ENCODE results near the gene IL1RN.

Gene IL1RN

DNA sequence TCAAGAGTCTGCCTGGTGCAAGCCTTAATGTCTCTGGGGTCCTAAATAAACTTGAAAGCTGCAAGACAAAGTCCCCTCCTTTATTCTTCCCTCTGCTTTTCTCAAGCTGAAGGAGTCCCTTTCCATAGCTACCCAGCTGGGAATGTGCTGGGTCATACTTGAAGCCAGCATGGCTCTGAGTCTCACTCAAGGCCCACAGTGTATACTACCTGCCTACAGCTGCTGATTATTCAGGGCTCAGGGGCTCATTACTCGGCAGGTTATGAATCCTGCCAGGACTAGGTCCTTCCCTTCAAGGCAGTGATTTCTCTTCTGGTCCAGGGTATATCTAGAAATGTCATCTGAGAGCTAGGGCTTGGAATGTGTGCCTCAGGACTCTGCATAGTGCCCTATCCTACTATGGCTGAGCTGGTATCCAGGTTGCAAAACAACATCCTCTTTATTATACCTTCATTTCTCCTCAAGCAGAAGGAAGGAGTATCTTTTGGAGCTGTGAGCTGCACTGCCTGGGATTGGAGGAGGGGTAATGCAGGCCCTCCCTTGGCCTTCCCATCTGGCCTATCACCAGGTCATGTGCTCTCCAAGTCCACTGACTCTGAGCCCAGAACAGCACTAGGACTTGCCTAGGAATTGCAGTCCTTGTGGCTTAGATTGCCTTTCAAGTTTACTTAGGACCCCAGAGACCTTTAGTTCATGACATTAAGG is 22.3 kb downstream of the IL1RN start:
- in situ Hi-C loops (cut with HindIII; ENCODE audit: low sequenced_read_pairs): no loop called here

DNA sequence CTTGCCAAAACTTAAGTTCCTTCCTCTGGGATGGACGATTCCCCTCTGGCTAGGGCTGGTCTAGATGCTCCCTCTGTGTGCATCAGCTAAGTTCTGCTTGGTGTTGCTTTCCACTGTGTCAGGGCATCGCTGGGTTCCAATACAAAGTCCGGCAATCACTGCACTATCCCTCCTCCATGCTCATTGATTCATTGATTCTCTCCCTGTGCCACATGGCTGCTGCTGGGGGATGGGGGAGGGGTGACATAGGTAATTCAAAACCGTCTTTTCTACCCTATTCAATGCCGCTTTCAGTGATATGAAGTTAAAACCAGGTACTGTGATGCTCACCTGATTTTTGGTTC is 22.8 kb downstream of the IL1RN start:
- in situ Hi-C loops (cut with HindIII; ENCODE audit: low sequenced_read_pairs): no loop called here

DNA sequence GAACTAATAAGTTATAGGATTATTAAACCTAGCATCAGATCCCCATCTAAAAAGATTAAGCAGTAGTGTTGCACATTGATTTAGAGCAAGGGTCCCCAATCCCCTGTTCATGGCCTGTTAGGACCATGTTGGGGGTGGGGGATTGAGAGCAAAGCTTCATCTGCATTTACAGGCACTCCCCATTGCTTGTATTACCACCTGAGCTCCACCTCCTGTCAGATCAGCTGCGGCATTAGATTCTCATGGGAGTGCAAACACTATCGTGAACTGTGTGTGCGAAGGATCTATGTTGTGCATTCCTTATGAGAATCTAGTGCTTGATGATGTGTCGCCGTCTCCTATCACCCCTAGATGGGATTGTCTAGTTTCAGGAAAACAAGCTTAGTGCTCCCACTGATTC is 27.9 kb downstream of the IL1RN start:
- in situ Hi-C loops (cut with HindIII; ENCODE audit: low sequenced_read_pairs): no loop called here

DNA sequence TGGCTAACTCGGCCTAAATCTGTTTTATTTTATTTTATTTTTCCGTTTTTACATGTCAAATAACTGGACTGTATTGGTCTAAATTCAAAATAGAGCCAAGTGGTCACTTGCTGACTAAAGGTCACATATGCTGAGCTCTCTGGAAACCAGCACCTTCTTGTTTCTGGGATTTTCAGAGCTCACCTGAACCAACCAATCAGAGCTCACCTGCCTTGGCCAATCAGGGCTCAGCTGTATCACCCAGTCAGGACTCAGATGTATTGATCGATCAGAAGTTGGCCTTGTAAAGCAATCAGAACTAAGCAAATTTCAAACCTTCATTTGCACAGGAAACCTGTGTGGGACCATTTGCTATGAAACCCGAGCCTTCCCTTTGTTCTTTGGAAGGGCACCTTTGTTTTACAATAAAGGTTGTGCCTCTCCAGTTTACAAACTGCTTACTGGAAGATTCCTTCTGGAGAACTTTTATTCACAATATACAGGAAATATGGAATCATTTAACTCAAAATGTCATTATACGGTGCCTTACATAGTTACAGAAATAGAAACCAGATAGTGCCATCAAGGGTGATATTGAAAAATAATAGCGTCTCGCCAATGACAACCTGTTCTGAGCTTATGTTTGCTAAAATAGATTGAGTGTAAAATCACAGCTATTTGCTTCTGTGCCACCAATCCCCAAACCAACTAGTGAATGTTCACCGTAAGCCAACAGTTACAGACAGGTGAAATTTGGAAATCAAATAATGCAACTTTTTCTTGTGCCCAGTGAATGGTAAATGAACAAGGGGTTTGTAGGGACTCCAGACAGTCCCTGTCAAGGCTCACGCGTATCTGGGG is 29.1 kb downstream of the IL1RN start:
- in situ Hi-C loops (cut with HindIII; ENCODE audit: low sequenced_read_pairs): no loop called here

DNA sequence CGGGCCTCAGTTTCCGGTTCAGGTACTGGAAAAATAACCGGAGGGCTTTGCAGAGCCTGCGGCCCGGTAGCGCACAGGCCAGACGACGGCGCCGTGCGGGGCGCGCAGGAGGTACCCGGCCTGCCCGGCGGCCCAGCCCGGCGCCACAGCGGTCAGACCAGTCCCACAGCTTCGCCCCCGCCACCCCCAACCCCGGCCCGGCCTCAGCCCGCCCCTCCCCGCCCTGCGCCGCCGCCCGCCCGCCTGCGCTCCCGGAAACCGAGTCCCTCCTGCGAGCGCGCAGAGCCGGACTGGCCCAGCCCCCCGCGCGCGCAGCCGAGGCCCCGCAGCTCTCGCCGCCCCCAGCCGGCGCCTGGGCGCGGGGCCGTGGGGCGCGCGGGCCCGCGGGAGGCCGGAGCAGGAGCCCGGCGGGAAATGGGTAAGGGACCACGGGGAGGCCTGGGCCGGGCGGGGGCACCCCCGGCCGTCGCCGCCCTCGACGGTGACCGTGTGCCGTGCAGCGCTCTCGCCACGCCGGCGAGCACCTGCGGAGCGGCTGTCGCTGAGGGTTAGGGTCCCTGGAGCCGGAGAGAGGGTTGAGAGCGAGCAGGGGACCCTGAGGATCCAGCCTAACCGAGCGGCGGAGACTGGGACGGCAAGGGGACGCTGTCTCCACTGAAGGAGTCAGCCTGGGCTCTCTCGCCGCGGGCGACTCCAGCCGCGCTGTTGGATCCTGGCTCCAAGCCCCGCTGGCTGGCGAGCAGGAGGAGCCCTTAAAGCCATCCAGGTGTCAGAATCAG is 29.9 kb downstream of the IL1RN start:
- in situ Hi-C loops (cut with HindIII; ENCODE audit: low sequenced_read_pairs): no loop called here

DNA sequence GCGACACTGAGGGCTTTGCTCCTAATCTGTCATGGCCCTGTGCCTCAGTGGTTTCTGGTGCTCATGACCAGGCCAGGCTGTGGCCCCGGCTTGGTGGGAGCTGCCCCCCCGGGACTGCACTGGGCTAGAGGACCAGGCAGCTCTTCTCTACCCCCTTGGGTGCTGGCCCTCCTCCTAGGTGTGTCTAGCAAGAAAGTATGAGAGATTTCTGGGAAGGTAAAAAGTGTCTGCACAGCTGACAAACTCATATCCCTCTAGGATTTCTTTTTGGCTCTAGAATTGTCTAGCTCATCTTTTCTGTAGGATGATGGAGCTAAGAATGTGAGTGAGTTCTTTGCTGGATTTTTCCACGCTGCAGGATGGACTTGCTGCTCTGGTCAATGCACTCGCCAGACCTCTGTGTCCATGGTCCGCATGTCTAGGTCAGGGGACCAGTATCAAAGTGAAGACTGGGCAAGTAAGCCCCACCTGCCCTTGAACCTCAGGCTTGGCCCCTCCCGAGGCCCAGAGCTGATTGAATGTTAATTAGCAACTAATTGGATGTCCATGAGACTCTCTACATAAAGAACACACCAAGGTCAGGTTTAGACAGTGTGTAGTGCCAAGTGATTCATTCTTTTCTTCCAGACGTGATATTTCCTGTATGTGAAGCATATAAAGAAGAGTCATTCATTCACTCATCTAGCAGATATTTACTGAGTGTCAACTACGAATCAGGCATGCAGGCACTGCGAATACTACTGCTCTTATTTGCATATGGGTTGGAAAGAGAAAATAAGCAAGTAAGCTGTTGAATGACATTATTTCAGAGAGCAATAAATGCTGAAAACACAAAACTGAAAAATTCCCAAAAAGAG is 30.7 kb downstream of the IL1RN start:
- in situ Hi-C loops (cut with HindIII; ENCODE audit: low sequenced_read_pairs): no loop called here

DNA sequence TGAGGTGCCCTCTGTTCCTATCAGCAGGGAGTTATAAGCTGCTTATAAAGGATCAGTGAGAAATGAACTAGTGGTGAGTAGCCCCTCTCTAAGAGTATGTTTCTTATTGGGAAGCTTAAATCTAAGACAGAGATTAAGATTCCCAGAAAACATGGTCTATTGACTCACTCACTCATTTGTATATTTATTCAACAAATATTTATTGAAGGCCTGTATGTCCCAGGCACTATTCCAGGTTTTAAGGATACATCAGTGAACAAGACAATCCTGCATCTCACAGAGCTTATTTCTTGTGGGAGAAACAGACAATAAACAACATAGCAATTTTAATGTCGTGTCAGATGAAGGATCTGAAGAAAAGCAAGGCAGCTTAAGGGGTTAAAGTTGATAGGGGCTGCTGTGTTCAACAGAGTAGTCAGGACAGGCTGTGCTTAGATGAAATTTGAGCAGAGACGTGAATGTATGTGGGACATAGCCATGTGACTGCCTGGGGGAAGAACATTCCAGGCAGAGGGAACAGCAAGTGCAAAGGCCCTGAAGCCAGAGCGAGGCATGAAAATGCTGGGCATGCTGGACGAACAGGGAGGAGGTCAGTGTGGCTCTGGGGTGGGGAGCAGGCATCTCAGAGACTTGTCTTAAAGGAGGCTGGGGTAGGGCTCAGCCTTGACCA is 31.6 kb downstream of the IL1RN start:
- in situ Hi-C loops (cut with HindIII; ENCODE audit: low sequenced_read_pairs): no loop called here

DNA sequence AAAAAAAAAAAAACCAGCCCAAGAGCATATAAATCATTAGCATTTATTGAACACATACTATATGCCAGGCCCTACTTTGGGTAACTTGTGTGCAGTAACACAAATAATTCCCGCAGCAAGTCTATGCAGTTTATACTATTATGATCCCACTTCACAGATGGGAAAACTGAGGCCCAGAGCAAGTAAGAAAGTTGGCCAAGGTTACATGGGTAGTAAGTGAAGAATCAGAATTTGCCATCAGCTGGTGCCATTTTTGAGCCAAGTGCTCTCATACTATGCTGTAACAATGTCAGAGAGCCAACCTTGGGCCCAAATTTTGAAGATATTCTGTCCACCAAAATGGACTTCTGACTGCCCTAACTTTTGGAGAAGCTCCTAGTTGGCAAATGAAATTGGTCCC is 32.9 kb downstream of the IL1RN start:
- in situ Hi-C loops (cut with HindIII; ENCODE audit: low sequenced_read_pairs): no loop called here

DNA sequence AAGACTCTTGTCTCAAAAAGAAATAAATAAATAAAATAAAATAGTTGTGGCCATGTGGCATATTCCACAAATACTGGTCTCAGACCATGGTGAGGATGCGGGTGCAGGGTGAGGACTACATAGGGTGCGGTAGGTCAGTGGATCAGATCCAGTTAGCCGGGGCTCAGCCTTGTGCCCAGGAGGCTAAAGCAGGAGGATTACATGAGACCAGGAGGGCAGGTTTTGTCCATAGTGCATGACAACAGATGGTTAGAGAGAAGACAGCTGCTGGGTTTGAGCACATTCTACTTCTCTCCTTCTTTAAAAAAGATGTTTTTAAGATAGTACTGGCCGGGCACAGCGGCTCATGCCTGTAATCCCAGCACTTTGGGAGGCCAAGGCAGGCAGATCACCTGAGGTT is 33.6 kb downstream of the IL1RN start:
- in situ Hi-C loops (cut with HindIII; ENCODE audit: low sequenced_read_pairs): no loop called here

DNA sequence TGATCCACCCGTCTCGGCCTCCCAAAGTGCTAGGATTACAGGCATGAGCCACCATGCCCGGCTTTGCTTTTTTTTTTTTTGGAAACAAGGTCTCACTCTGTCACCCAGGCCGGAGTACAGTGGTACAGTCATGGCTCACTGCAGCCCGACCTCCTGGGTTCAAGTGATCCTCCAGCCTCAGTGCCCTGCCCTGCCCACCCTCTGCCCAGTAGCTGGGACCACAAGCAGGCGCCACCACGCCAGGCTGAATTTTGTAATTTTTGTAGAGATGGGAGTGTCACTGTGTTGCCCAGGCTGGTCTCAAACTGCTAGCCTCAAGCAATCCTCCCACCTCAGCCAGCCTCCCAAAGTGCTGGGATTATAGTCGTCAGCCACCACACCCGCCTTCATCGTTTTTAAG is 34.8 kb downstream of the IL1RN start:
- in situ Hi-C loops (cut with HindIII; ENCODE audit: low sequenced_read_pairs): no loop called here

DNA sequence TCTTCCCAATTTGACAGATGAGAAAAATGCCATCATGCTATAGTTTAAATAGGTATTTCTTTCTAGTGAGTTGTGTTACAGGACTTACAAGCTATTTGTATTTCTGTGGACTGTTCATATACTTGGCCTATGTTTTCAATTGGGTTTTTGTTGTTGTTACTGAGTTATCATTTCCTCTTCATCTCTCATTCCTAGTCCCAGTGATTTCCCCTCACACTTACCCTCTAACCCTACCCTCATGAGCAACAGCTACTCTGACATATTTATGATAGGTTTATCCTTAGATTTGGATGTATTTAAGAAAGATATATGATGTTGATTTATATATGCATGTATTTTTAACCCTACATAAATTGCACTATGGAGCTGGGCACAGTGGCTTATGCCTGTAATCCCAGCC is 35.5 kb downstream of the IL1RN start:
- in situ Hi-C loops (cut with HindIII; ENCODE audit: low sequenced_read_pairs): no loop called here

DNA sequence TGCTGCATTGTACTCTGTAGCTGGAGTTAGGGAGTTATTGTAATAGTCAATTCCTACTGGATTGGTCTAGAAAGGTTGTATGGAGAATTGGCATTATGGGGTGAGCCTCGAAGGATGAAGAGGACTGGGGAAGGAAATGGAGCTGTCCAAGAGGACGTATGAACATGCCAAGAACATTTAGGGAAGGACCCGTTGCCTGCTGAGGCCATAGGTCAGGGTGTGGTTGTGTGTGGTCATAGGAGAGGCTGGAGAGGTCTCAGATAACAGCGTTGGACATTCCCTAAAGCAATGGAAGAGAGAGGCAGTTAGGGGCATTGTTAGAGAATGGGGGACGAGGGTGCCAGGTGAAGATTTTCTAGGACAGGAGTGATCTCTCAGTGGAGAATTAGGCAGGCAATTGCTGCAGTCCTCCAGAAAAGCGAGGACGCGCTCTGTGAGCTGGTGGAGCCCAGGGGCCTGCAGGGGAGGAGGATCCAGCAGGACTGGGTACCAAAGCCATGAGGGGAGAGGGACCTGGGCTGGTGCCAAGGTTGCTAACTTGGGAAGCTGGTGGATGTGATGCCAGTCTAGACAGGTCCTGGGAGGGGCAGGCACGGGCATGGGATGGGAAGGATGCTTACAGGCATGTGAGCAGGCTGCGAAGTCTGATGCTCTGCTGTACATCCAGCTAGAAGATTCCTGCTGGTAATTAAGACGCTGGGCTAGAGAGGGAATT is 37.0 kb downstream of the IL1RN start:
- in situ Hi-C loops (cut with HindIII; ENCODE audit: low sequenced_read_pairs): no loop called here

DNA sequence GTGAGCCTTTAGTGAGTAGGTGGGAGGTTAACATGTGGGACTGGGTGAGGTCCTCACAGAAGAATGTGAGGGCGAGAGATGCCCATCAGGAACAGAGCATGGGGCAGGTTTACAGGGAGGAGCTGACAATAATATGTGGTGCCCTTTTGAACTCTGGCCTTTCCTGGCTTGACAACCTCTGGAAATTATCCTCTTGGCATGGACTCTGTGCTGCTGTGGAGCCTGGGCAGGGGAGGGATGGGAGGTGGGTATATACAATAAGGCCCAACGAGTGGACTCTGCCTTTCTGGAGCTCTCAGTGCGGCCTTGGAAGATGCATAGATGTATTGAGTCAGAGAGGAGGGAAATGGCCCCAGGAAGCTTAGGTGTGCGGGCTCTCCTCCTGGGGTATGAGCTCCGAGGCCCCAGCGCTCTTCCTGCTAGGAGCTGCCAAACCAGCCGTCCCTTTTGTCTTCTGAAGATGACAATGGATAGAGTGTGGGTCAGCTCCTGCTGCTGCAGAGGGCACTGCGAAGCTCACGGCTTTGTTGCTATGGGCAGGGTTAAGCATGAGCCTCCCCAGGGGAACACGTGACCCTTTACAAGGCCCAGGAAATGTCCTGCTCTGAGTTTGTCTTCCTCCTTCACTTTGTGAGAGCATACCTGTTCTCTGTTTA is 37.7 kb downstream of the IL1RN start:
- in situ Hi-C loops (cut with HindIII; ENCODE audit: low sequenced_read_pairs): no loop called here

DNA sequence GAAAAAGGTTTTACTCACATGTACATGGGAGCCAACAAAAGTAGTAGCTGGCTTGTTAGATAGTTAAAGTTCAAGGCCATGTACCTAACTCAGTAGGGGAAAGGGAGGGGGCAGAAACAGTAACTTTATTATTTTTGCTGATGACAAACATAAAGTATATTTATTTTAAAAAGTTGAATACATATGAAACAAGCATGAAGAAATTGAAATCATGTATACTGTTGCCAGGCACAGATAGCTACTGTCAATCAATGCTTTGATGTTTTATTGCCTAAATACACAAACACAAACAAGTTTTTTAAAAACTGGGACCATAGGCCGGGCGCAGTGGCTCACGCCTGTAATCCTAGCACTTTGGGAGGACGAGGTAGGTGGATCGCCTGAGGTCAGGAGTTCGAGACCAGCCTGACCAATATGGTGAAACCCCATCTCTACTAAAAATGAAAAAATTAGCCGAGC is 38.8 kb downstream of the IL1RN start:
- in situ Hi-C loops (cut with HindIII; ENCODE audit: low sequenced_read_pairs): no loop called here

DNA sequence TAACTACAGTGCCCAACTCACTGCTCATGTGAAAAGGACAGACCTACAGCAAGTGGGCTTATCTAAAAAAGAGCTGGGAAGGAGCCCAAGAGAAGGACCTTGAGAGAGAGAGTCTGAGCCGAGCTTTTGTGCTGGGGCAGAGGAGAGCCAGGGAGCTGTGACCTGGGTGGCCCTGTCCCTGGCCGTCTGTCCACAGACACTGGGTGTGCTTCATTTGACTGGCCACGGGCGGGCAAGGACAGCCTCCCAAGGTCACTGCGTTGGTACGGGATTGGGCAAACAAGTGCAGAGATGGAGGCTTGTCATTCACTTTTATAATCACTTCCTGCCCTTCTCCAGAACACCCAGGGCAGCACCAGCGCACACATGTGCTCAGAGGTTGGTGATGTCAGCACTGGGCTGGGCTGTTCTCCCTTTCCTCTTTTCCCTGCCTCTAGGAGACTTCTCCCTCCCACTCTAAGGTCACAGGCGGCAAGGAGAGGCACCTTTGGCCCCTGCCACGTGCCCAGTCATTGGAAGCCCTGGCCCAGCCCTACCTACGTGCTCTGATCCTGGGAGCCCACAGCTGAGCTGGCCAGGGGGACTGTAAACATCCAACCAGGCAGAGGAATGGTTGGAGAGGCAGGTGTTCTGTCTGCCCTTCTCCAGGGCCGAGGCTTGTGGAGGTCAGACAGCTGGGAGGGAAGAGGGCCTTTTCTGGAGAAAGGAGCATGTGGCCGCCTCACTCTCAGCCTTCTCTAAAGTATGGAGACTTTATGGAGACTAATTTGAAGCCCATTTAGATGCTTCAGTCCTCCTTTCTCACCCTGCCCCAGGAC is 39.9 kb downstream of the IL1RN start:
- in situ Hi-C loops (cut with HindIII; ENCODE audit: low sequenced_read_pairs): no loop called here

DNA sequence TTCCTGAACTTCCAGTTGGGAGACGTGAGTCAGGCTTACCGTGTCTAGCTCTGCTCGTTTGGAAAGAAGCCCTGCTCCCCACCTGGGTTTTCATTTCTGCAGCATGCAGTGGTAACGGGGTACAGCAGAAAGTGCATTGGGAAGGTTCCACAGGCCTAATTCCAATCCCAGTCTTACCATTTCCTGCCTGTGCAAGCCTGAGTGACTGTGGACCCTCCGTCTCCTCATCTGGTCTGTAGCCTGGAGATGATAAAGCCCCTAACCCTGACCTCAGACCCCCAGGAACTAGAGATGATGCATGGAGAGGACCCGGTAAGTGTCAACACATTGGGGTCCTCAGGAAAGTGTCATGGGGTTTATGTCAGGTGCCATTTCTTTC is 40.6 kb downstream of the IL1RN start:
- in situ Hi-C loops (cut with HindIII; ENCODE audit: low sequenced_read_pairs): no loop called here

DNA sequence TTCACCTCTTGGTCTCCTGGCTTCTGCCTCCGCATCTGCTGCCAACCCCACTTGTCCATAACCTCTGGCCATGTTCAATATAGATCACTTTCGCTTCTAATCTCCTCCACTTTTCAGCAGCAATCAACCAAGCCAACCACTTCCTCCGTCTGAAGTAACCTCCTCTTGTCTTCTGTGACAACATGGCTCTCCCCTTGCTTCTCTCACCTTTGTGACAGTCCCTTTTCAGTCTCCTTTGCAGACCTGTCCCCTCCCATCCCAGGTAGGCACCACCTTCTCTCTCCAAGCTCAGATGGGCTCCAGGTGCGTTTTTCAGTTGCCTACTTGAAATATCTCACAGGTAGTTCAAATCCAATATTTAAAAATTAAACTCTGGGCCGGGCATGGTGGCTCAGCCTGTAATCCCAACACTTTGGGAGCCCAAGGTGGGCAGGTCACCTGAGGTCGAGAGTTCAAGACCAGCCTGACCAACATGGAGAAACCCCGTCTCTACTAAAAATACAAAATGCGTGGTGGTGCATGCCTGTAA is 41.7 kb downstream of the IL1RN start:
- in situ Hi-C loops (cut with HindIII; ENCODE audit: low sequenced_read_pairs): no loop called here

DNA sequence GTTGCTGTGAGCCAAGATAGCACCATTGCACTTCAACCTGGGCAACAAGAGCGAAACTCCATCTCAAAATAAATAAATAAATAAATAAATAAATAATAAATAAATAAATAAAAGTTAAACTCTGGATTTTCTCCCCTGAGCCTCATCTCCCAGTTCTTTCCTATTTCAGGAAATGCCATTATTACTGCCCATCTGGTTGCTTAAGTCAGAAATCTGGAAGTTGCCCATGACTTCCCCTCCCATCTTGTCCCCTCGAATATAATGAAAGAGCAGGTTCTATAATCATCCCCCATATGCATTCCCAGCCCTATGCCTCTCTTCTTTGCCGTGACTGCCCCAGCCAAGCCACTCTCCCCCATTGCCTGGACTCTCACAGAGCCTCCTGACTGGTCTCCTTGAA is 42.2 kb downstream of the IL1RN start:
- in situ Hi-C loops (cut with HindIII; ENCODE audit: low sequenced_read_pairs): no loop called here

All from DLD1 (cell line).